H1 (cell line): ENCODE data around the gene ANKRD12. TPM values are rescaled to one million over a fixed set of nuclear protein-coding genes. Genes with fewer than 3 reads are reported as not detected.
"Not testable (repeated sequence)": the region's sequence is repeated elsewhere in the genome, so short reads cannot be mapped to it uniquely, and the experiment has no call there.

ENCODE experiments used
- CTCF ChIA-PET: fragments of 300-600 bp; sonication (Branson Sonifier 250); formaldehyde crosslinking; loops from one replicate; lab custom pipeline; 2021; ENCODE audit not compliant: partially characterized antibody; lab: Charles Lee
- POLR2A ChIA-PET: fragments of 300-600 bp; sonication (Branson Sonifier 250); formaldehyde crosslinking; loops from one replicate; lab custom pipeline; 2021; ENCODE audit warnings: inconsistent platforms; ENCODE audit not compliant: partially characterized antibody; lab: Charles Lee
- DNase-seq, 2 experiments: peaks; one replicate each; pipeline versions ENCODE4 v3.0.0 to v3.0.0-alpha.2; 2010 to 2022; ENCODE audit warnings: low spot score in 2 of 2, low read depth in 1 of 2, mixed read lengths in 1 of 2
- FAIRE-seq: peaks from 2 replicates; lab custom pipeline; 2011; peaks lifted over from hg19 to GRCh38; lab: Jason Lieb, UNC
- H2AFZ ChIP-seq: 2 replicates; pipeline ENCODE4 v1.8.1; 2012; ENCODE audit warnings: low read length, inconsistent platforms
- H2AK5ac ChIP-seq: 2 replicates; pipeline ENCODE4 v1.6.1; 2013; ENCODE audit warnings: low read depth, low read length
- H2BK120ac ChIP-seq: replicated peaks from 2 replicates; pipeline ENCODE3; 2013; ENCODE audit warnings: low read depth, low read length, inconsistent platforms
- H2BK12ac ChIP-seq: 2 replicates; pipeline ENCODE4 v1.6.1; 2013; ENCODE audit warnings: low read depth, low read length
- H2BK15ac ChIP-seq: 2 replicates; pipeline ENCODE4 v1.6.1; 2013; ENCODE audit warnings: low read length
- H2BK20ac ChIP-seq: 2 replicates; pipeline ENCODE4 v1.6.1; 2013; ENCODE audit warnings: low read length
- H2BK5ac ChIP-seq: 2 replicates; pipeline ENCODE4 v1.6.1; 2013; ENCODE audit warnings: low read depth, low read length
- H3K14ac ChIP-seq: 2 replicates; pipeline ENCODE4 v1.6.1; 2013; ENCODE audit warnings: inconsistent platforms; ENCODE audit not compliant: insufficient read length
- H3K18ac ChIP-seq: 2 replicates; pipeline ENCODE4 v1.6.1; 2013; ENCODE audit warnings: low read length; ENCODE audit errors: extremely low read depth
- H3K23ac ChIP-seq: 2 replicates; pipeline ENCODE4 v1.6.1; 2013; ENCODE audit warnings: inconsistent platforms; ENCODE audit not compliant: insufficient read length
- H3K23me2 ChIP-seq: 2 replicates; pipeline ENCODE4 v1.6.1; 2013; ENCODE audit warnings: low read depth, low read length
- H3K27ac ChIP-seq: 2 replicates; pipeline ENCODE4 v1.6.1; 2011; ENCODE audit warnings: low read depth, low read length, inconsistent platforms
- H3K27me3 ChIP-seq, 4 experiments: replicated peaks in 1 of 4; 1 replicate in 1 of 4; 2 replicates in 3 of 4; pipeline versions ENCODE4 v1.6.1 to v1.8.1; 2011 to 2013; ENCODE audit warnings: low read length in 3 of 4, mild to moderate bottlenecking in 3 of 4, inconsistent platforms in 2 of 4, mixed read lengths in 2 of 4, moderate library complexity in 1 of 4; ENCODE audit not compliant: control insufficient read depth in 3 of 4, insufficient read depth in 3 of 4; ENCODE audit errors: extremely low read depth in 1 of 4
- H3K36me3 ChIP-seq, 4 experiments: 2 replicates each; pipeline versions ENCODE4 v1.6.1 to v1.8.1; 2011 to 2013; ENCODE audit warnings: mild to moderate bottlenecking in 4 of 4, low read length in 3 of 4, moderate library complexity in 2 of 4, control low read depth in 1 of 4, inconsistent platforms in 1 of 4; ENCODE audit not compliant: insufficient read depth in 4 of 4, control insufficient read depth in 2 of 4
- H3K4ac ChIP-seq: replicated peaks from 2 replicates; pipeline ENCODE3; 2013; ENCODE audit warnings: low read length, low read depth, mixed read lengths, inconsistent platforms; ENCODE audit not compliant: insufficient read length
- H3K4me1 ChIP-seq, 4 experiments: replicated peaks in 1 of 4; 1 replicate in 1 of 4; 2 replicates in 3 of 4; pipeline versions ENCODE4 v1.6.1 to v1.8.1; 2011 to 2013; ENCODE audit warnings: low read length in 3 of 4, inconsistent platforms in 2 of 4, mixed read lengths in 1 of 4; ENCODE audit not compliant: insufficient read depth in 4 of 4, control insufficient read depth in 3 of 4
- H3K4me2 ChIP-seq, 2 experiments: 2 replicates each; pipeline versions ENCODE4 v1.6.1 to v1.8.1; 2011 to 2013; ENCODE audit warnings: low read depth in 2 of 2, low read length in 2 of 2, control low read depth in 1 of 2, inconsistent platforms in 1 of 2, mild to moderate bottlenecking in 1 of 2; ENCODE audit not compliant: insufficient read depth in 1 of 2
- H3K4me3 ChIP-seq, 4 experiments: fragments of 200-600, 300-600 bp in 1 of 4; sonication (generic), shearing (Covaris generic), sonication (Bioruptor Twin) in 1 of 4; 2 replicates each; pipeline versions ENCODE4 v1.5.1 to v1.8.1; 2011 to 2016; ENCODE audit warnings: low read length in 4 of 4, low read depth in 3 of 4, control low read depth in 2 of 4, inconsistent platforms in 2 of 4, mild to moderate bottlenecking in 2 of 4, mixed read lengths in 1 of 4, moderate library complexity in 1 of 4; ENCODE audit not compliant: insufficient read depth in 2 of 4; ENCODE audit errors: extremely low read depth in 1 of 4
- H3K56ac ChIP-seq: replicated peaks from 2 replicates; pipeline ENCODE3; 2013; ENCODE audit warnings: low read depth, mild to moderate bottlenecking, mixed read lengths, low read length, inconsistent platforms; ENCODE audit not compliant: insufficient read length
- H3K79me1 ChIP-seq: 2 replicates; pipeline ENCODE4 v1.6.1; 2013; ENCODE audit warnings: low read depth, low read length, control low read depth
- H3K79me2 ChIP-seq, 2 experiments: 2 replicates each; pipeline versions ENCODE4 v1.6.1 to v1.8.1; 2012 to 2013; ENCODE audit warnings: low read length in 2 of 2, mild to moderate bottlenecking in 2 of 2, inconsistent platforms in 1 of 2; ENCODE audit not compliant: insufficient read depth in 2 of 2, control insufficient read depth in 1 of 2
- H3K9ac ChIP-seq, 4 experiments: replicated peaks in 1 of 4; 1 replicate in 1 of 4; 2 replicates in 3 of 4; pipeline versions ENCODE4 v1.6.1 to v1.8.1; 2011 to 2013; ENCODE audit warnings: low read depth in 3 of 4, low read length in 3 of 4, control low read depth in 2 of 4, mild to moderate bottlenecking in 2 of 4, moderate library complexity in 2 of 4, inconsistent platforms in 1 of 4; ENCODE audit errors: extremely low read depth in 1 of 4
- H3K9me3 ChIP-seq, 2 experiments: 2 replicates each; pipeline versions ENCODE4 v1.6.1 to v1.8.1; 2012 to 2013; ENCODE audit warnings: mild to moderate bottlenecking in 2 of 2, moderate library complexity in 2 of 2, control low read depth in 1 of 2, inconsistent platforms in 1 of 2, low read depth in 1 of 2, low read length in 1 of 2, mixed read lengths in 1 of 2; ENCODE audit not compliant: insufficient read depth in 2 of 2
- H4K20me1 ChIP-seq, 2 experiments: replicated peaks in 1 of 2; 2 replicates each; pipeline versions ENCODE3 to v1.8.1; 2011 to 2013; ENCODE audit warnings: inconsistent platforms in 2 of 2, low read length in 2 of 2, mild to moderate bottlenecking in 1 of 2; ENCODE audit not compliant: insufficient read depth in 2 of 2, control insufficient read depth in 1 of 2
- H4K5ac ChIP-seq: 2 replicates; pipeline ENCODE4 v1.6.1; 2013; ENCODE audit warnings: low read length, low read depth, mixed read lengths, inconsistent platforms; ENCODE audit not compliant: insufficient read length
- H4K8ac ChIP-seq: 2 replicates; pipeline ENCODE4 v1.8.0; 2013; ENCODE audit warnings: mild to moderate bottlenecking, moderate library complexity, low read length, inconsistent platforms; ENCODE audit not compliant: insufficient read depth; ENCODE audit errors: extremely low read depth
- H4K91ac ChIP-seq: replicated peaks from 2 replicates; pipeline ENCODE3; 2013; ENCODE audit warnings: low read length, mixed read lengths, inconsistent platforms; ENCODE audit not compliant: insufficient read length
- YY1 ChIP-seq: IDR thresholded peaks from 2 replicates; pipeline ENCODE4 v1.6.1; 2011; ENCODE audit warnings: low read depth, mild to moderate bottlenecking, low read length
- whole genome bisulfite sequencing, 2 experiments: shearing (Covaris generic) in 1 of 2; methylation state at CpG; one replicate each; pipeline versions ENCODE4 v1.1.6 to v1.1.7; 2013 to 2015; ENCODE audit warnings: low lambda C conversion rate in 2 of 2, mixed read lengths in 2 of 2, inconsistent platforms in 1 of 2, low coverage in 1 of 2, missing lambda C conversion rate in 1 of 2; ENCODE audit not compliant: insufficient replicate concordance in 2 of 2, insufficient coverage in 1 of 2, insufficient read length in 1 of 2; ENCODE audit errors: extremely low coverage in 1 of 2, missing lambda C conversion rate in 1 of 2; 5-methylcytosine and 5-hydroxymethylcytosine counted together
- polyA plus RNA-seq, 7 experiments: library from polyadenylated mRNA; depleted of rRNA in 3 of 7; stranded (reverse) in 5 of 7; unstranded in 2 of 7; fragments of >200 nt in 5 of 7; fragments of 200-250 nt in 2 of 7; gene quantifications; 1 replicate in 5 of 7; 2 replicates in 1 of 7; 4 replicates in 1 of 7; pipeline versions ENCODE4 v1.2.1 to v1.2.3, GENCODE V29; 2011 to 2013; ENCODE audit warnings: missing spikeins in 2 of 7, mixed read lengths in 2 of 7
- total RNA-seq: library from RNA; stranded (reverse); fragmentation: NEBNext Ultra II Directional; extraction: Animal tissue kit (Norgen Biotek cat#: 25700); gene quantifications from 2 replicates; pipeline ENCODE4 v1.2.1, GENCODE V29; 2021
- TF ChIP-seq, protein P1 (sequence below): IDR thresholded peaks from 2 replicates; pipeline ENCODE4 v1.6.1; 2012; ENCODE audit warnings: inconsistent platforms

Gene ANKRD12
- total and polyA plus RNA-seq, 2 of the 8 experiments (the other 6 are each of a cell fraction or from before 2014, with no cell fraction given), result 2.6 to 37.9 TPM

DNA sequence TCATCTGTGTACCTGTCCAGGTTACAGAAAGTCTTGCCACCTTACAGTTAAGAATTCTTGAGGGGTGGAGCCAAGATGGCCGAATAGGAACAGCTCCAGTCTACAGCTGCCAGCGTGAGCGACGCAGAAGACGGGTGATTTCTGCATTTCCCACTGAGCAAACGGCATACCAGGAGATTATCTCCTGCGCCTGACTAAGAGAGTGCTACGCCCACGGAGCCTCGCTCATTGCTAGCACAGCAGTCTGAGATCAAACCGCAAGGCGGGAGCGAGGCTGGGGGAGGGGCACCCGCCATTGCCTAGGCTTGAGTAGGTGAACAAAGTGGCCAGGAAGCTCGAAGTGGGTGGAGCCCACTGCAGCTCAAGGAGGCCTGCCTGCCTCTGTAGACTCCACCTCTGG is 128.2 kb downstream of the ANKRD12 start:
- POLR2A ChIA-PET, result interaction anchor here (0.8 kb wide), 1 partner anchor 69 kb away, joined by 4 read pairs; the partner anchor contains the start of gene TWSG1

More for the DNA sequence above, 128.2 kb downstream of the ANKRD12 start:
- Histone ChIP-seq H4K8ac (0 out of 2 replicates have a peak overlapping the region, but pooled peaks have one; percentile 51), H3K9ac (peak overlapping the region in 1 of 4 experiments; percentile 41; a peak in 1 of 7 replicates), H4K5ac (peak overlapping the region; percentile 83), H3K4me2 (peak overlapping the region in 1 of 2 experiments; percentile 60; a peak in 1 of 4 replicates)
- not testable (repeated sequence) for H3K23ac ChIP-seq, H3K27me3 ChIP-seq, H2BK5ac ChIP-seq, H3K79me2 ChIP-seq, H3K9me3 ChIP-seq, H4K91ac ChIP-seq, H3K4ac ChIP-seq, H3K56ac ChIP-seq, H2BK12ac ChIP-seq
- CTCF ChIA-PET, result interaction anchor here (1.6 kb wide), 1 partner anchor 191 kb away, joined by 3 read pairs; no protein-coding TSS in a partner anchor
- TF ChIP-seq, protein P1, sequence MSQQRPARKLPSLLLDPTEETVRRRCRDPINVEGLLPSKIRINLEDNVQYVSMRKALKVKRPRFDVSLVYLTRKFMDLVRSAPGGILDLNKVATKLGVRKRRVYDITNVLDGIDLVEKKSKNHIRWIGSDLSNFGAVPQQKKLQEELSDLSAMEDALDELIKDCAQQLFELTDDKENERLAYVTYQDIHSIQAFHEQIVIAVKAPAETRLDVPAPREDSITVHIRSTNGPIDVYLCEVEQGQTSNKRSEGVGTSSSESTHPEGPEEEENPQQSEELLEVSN, result 0 out of 2 replicates have a peak, but pooled peaks have one; percentile 27
- TF ChIP-seq YY1, result peak; percentile 46; the same call in 1 of the 2 replicates
- TF ChIP-seq, all 59 proteins: peak for 2; not testable (repeated sequence) for 57
- not testable (repeated sequence) for H2BK120ac ChIP-seq, FAIRE-seq, H3K4me1 ChIP-seq, H3K27ac ChIP-seq, H3K18ac ChIP-seq, H3K23me2 ChIP-seq, H2BK15ac ChIP-seq, H2AFZ ChIP-seq, H3K79me1 ChIP-seq, H2BK20ac ChIP-seq, H3K14ac ChIP-seq, H3K36me3 ChIP-seq, H2AK5ac ChIP-seq, H4K20me1 ChIP-seq
- peak overlapping the region in 2 of 4 experiments; percentile 4 to 47; a peak in 3 of 8 replicates for H3K4me3 ChIP-seq
- 88% methylated on average over 15 of the region's 15 CpGs; no CpG with 5 or more reads in 1 of the 2 experiments for WGBS, 2 experiments
- DNase-seq, result peak; percentile 51 to 64
